ENCODE results near the gene NFE2. TPM values are rescaled to one million over a fixed set of nuclear protein-coding genes. Genes with fewer than 3 reads are reported as not detected.

NFE2 gene
- total RNA-seq, 2 donors from 2014 or later = 0.26 TPM; not detected in 1

GRCh38 chr12:54333420-54334034 is 32.7 kb upstream of the NFE2 start:
- Histone ChIP-seq H3K36me3 (replicated peaks in 1 of 2; ENCODE audit: insufficient read depth in 1 of 2, low read depth in 2 of 2) (peaks cover 0 to 3% of the 10 kb centered on the region in 2 donors), H3K4me3 (no peak overlapping the region), H3K27me3 (no peaks in the 10 kb centered on the region), H3K4me1 (peaks cover 85% of the 10 kb centered on the region), H3K9me3 (no peaks in the 10 kb centered on the region), H3K27ac (no peak overlapping the region)
- intact Hi-C loops (cut with DNase I) = no loop called here
- WGBS, 2 donors = 89% methylated on average over 2 to 4 of the region's 4 CpGs
- no peak for TF ChIP-seq CTCF (IDR thresholded peaks at IDR 0.05)
- no peak for TF ChIP-seq POLR2A (IDR thresholded peaks at IDR 0.05)
- DNase-seq (no peak), ATAC-seq (no peak)

GRCh38 chr12:54331461-54331860 is 30.6 kb upstream of the NFE2 start:
- peaks cover 84% of the 10 kb centered on the region for H3K4me1 ChIP-seq
- peaks cover 0 to 3% of the 10 kb centered on the region in 2 donors for H3K36me3 ChIP-seq (replicated peaks in 1 of 2; ENCODE audit: insufficient read depth in 1 of 2, low read depth in 2 of 2)
- intact Hi-C loops (cut with DNase I) = no loop called here
- WGBS, 2 donors = 79 to 85% methylated on average over 5 of the region's 5 CpGs
- TF ChIP-seq CTCF (IDR thresholded peaks at IDR 0.05) (no peak), POLR2A (IDR thresholded peaks at IDR 0.05) (no peak)
- H3K27me3 ChIP-seq = no peaks in the 10 kb centered on the region
- DNase-seq = no peak
- H3K9me3 ChIP-seq = no peaks in the 10 kb centered on the region
- ATAC-seq = no peak
- no peak overlapping the region for H3K27ac ChIP-seq
- no peak overlapping the region for H3K4me3 ChIP-seq

DNA sequence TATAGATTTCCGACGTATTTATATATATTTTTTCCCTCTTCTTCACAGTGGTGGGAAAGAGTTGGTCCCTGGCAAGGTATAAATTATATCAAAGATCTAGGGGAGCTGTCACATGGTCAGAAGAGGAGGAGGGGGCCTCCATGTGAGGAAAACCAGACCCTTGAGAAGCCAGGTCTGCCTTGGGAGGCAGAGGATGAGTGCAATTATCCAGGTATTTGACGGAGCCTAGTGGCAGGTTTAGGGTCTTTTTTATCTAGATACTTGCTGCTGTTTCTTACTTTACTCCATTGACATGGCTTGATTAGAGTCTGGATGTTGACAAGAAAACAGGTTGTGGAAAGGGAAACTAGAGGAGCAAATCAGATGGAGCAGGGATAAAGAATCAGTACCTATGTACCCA is 29.6 kb upstream of the NFE2 start:
- ATAC-seq (no peak), DNase-seq (no peak)
- Histone ChIP-seq H3K27ac (no peak overlapping the region), H3K36me3 (replicated peaks in 1 of 2; ENCODE audit: insufficient read depth in 1 of 2, low read depth in 2 of 2) (peaks cover 0 to 3% of the 10 kb centered on the region in 2 donors), H3K27me3 (no peaks in the 10 kb centered on the region), H3K4me3 (no peak overlapping the region), H3K9me3 (no peaks in the 10 kb centered on the region), H3K4me1 (peaks cover 79% of the 10 kb centered on the region)
- TF ChIP-seq CTCF (IDR thresholded peaks at IDR 0.05) (no peak), POLR2A (IDR thresholded peaks at IDR 0.05) (no peak)
- intact Hi-C loops (cut with DNase I) = no loop called here
- 60 to 62% methylated on average over 3 of the region's 3 CpGs for WGBS, 2 donors

- intact Hi-C loops (cut with DNase I) = no loop called here
- DNase-seq (no peak), ATAC-seq (no peak)
- no peak for TF ChIP-seq CTCF (IDR thresholded peaks at IDR 0.05)
- no peak for TF ChIP-seq POLR2A (IDR thresholded peaks at IDR 0.05)
- Histone ChIP-seq H3K27me3 (no peaks in the 10 kb centered on the region), H3K27ac (no peak overlapping the region), H3K4me1 (peaks cover 73% of the 10 kb centered on the region), H3K9me3 (no peaks in the 10 kb centered on the region), H3K36me3 (replicated peaks in 1 of 2; ENCODE audit: insufficient read depth in 1 of 2, low read depth in 2 of 2) (peaks cover 0 to 3% of the 10 kb centered on the region in 2 donors), H3K4me3 (no peak overlapping the region)
- 56 to 65% methylated on average over 5 of the region's 5 CpGs for WGBS, 2 donors
These were observed 28.9 kb upstream of the NFE2 start for GRCh38 chr12:54329759-54330158.
